ENCODE measurements around the gene STK32B. TPM values are rescaled to one million over a fixed set of nuclear protein-coding genes. Genes with fewer than 3 reads are reported as not detected.

STK32B gene
- total and polyA plus RNA-seq, 9 of the 15 experiments (the other 6 are each of a cell fraction or from before 2014, with no cell fraction given) = 0.03 to 0.20 (median 0.07) TPM; not detected in 2

DNA sequence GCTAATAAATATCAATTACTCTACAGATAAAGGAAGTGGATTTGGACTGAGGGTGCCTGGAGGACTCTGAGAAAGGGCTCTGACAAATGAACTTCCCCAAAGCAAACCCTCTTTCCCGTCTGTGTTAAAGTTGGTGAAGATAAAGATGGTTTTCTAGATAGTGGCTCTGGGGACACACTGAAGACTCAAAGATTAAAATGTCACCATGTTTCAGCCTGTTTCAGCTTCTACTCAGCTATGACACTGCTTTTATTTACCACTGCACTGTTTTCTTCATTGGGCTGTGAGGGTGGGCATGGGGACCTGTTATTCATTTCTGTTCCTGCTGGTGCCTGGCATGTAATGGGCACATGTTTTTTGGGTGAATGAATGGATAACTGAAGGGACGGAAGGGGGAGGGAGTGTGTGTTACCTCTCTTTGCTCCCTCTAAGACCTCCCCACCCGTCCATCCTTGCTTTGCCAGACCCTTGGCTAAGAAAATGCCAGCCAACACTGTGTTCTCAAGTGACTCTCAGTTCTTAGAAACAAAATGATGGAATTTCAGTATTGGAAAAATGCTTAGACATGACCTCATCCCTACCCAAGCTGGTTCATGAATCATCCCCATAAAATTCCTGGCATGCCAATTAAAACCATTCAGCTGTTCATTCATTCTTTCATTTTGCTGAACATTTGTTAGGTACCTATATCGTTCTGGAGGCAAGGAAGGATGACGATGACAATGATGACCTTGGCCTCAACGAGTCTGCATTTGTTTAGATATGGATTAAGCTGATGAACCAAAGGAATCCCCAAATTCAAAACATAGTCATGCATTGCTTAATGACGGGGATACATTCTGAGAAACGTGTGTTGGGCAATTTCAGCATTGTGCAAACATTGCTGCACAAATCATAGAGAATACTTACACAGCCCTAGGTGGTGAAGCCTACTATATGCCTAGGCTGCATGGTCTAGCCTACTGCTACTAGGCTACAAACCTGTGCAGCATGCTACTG, 13.4 kb upstream of the STK32B start (continued):
- TF ChIP-seq ZNF551 (CRISPR knock-in tag; IDR thresholded peaks at IDR 0.05) (no peak), HCFC1 (IDR thresholded peaks at IDR 0.05; ENCODE audit: low read depth, low read length) (no peak), RCOR1 (IDR thresholded peaks at IDR 0.05; ENCODE audit: borderline replicate concordance in 1 of 2, low read depth in 2 of 2, low read length in 2 of 2) (peak in 1 of 2 experiments; percentile 73; a peak in 3 of 4 replicates), WHSC1 (IDR thresholded peaks at IDR 0.05; ENCODE audit: low read length) (no peak), CHCHD3 (CRISPR knock-in tag; IDR thresholded peaks at IDR 0.05) (no peak), ZNF507 (tag; conservative IDR thresholded peaks at IDR 0.05) (no peak), SOX6 (IDR thresholded peaks at IDR 0.05) (peak; percentile 65; the same call in 1 of the 2 replicates), ZNF586 (CRISPR knock-in tag; conservative IDR thresholded peaks at IDR 0.05) (no peak), ZNF124 (CRISPR knock-in tag; IDR thresholded peaks at IDR 0.05) (no peak), DNMT1 (IDR thresholded peaks at IDR 0.05) (no peak), PHF20 (IDR thresholded peaks at IDR 0.05; ENCODE audit: partially characterized antibody) (no peak), KAT2B (IDR thresholded peaks at IDR 0.05; ENCODE audit: low read depth, low read length) (no peak), RBM22 (IDR thresholded peaks at IDR 0.05; ENCODE audit: low read depth, low read length, poor library complexity, severe bottlenecking) (no peak), ZNF174 (CRISPR knock-in tag; IDR thresholded peaks at IDR 0.05) (no peak), SLC30A9 (CRISPR knock-in tag; IDR thresholded peaks at IDR 0.05) (no peak), NFE2L1 (tag; IDR thresholded peaks at IDR 0.05; ENCODE audit: borderline replicate concordance, low read depth) (no peak), SMARCC2 (IDR thresholded peaks at IDR 0.05; ENCODE audit: low read depth) (no peak), PURB (CRISPR knock-in tag; IDR thresholded peaks at IDR 0.05; ENCODE audit: low read depth) (no peak)
- TF ChIP-seq, protein P1, sequence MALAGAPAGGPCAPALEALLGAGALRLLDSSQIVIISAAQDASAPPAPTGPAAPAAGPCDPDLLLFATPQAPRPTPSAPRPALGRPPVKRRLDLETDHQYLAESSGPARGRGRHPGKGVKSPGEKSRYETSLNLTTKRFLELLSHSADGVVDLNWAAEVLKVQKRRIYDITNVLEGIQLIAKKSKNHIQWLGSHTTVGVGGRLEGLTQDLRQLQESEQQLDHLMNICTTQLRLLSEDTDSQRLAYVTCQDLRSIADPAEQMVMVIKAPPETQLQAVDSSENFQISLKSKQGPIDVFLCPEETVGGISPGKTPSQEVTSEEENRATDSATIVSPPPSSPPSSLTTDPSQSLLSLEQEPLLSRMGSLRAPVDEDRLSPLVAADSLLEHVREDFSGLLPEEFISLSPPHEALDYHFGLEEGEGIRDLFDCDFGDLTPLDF (CRISPR knock-in tag; IDR thresholded peaks at IDR 0.05) = no peak
- TF ChIP-seq, protein P2, sequence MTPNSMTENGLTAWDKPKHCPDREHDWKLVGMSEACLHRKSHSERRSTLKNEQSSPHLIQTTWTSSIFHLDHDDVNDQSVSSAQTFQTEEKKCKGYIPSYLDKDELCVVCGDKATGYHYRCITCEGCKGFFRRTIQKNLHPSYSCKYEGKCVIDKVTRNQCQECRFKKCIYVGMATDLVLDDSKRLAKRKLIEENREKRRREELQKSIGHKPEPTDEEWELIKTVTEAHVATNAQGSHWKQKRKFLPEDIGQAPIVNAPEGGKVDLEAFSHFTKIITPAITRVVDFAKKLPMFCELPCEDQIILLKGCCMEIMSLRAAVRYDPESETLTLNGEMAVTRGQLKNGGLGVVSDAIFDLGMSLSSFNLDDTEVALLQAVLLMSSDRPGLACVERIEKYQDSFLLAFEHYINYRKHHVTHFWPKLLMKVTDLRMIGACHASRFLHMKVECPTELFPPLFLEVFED (CRISPR knock-in tag; conservative IDR thresholded peaks at IDR 0.05) = no peak
- TF ChIP-seq, protein P3, sequence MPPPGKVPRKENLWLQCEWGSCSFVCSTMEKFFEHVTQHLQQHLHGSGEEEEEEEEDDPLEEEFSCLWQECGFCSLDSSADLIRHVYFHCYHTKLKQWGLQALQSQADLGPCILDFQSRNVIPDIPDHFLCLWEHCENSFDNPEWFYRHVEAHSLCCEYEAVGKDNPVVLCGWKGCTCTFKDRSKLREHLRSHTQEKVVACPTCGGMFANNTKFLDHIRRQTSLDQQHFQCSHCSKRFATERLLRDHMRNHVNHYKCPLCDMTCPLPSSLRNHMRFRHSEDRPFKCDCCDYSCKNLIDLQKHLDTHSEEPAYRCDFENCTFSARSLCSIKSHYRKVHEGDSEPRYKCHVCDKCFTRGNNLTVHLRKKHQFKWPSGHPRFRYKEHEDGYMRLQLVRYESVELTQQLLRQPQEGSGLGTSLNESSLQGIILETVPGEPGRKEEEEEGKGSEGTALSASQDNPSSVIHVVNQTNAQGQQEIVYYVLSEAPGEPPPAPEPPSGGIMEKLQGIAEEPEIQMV (tag; conservative IDR thresholded peaks at IDR 0.05; ENCODE audit: low read depth) = no peak
